ENCODE data around the gene GRID1. TPM values are rescaled to one million over a fixed set of nuclear protein-coding genes. Genes with fewer than 3 reads are reported as not detected.

GRID1 gene
- total RNA-seq, 1 experiment from 2014 or later: not detected

DNA sequence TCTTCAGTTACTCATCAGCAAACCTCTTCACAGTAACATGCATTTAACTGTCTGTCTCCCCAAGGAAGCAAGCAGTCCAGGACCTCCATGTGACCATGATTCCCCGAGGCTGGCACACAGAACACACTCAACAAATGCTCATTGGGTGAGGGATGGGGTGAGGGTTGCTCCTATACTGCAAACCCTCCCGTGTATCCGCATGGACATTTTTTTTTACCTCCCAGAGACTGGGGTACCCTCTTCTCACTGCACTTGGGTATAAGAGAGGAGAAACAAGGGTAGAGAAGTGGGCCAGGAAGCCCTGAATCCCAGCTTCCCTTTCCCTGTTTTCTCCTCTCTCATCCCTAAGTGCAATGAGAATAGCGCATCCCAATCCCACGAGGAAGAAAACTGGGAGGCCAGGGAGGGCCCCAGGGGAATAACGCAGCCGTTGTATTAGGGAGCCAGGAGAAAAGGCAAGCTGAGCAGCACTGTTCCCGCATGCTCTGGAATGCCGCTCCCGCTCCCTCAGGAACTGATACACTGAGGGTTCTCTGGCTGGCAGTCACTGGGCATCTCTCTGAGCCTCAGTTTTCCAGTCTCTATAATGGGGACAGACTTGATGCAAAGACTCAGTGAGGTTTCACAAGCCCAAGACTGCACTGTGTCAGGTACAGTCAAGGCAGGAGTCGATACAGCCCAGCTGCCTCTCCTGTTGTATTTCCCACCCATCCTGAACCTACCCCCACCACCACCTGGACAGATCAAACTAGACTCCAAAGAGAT lies 134.6 kb downstream of the GRID1 start:
- Mint-ChIP-seq H3K4me1 (ENCODE audit: low read depth, unreplicated experiment) (no peaks in the 10 kb centered on the region), H3K27me3 (ENCODE audit: unreplicated experiment) (peaks cover 83% of the 10 kb centered on the region), H3K9me3 (ENCODE audit: low read depth, unreplicated experiment) (no peaks in the 10 kb centered on the region), H3K4me3 (ENCODE audit: low read depth, unreplicated experiment) (no peak overlapping the region), H3K36me3 (ENCODE audit: insufficient read depth, unreplicated experiment) (no peaks in the 10 kb centered on the region), H3K27ac (ENCODE audit: unreplicated experiment) (no peak overlapping the region)
- CTCF ChIA-PET: no interaction called here
- TF ChIP-seq, protein P1, sequence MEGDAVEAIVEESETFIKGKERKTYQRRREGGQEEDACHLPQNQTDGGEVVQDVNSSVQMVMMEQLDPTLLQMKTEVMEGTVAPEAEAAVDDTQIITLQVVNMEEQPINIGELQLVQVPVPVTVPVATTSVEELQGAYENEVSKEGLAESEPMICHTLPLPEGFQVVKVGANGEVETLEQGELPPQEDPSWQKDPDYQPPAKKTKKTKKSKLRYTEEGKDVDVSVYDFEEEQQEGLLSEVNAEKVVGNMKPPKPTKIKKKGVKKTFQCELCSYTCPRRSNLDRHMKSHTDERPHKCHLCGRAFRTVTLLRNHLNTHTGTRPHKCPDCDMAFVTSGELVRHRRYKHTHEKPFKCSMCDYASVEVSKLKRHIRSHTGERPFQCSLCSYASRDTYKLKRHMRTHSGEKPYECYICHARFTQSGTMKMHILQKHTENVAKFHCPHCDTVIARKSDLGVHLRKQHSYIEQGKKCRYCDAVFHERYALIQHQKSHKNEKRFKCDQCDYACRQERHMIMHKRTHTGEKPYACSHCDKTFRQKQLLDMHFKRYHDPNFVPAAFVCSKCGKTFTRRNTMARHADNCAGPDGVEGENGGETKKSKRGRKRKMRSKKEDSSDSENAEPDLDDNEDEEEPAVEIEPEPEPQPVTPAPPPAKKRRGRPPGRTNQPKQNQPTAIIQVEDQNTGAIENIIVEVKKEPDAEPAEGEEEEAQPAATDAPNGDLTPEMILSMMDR (IDR thresholded peaks at IDR 0.05; ENCODE audit: unreplicated experiment): no peak
- BruUV-seq (replicated peaks): no TSS peak
- DNase-seq: no peak
- intact Hi-C loops (cut with micrococcal nuclease; ENCODE audit: unreplicated experiment): no loop called here

DNA sequence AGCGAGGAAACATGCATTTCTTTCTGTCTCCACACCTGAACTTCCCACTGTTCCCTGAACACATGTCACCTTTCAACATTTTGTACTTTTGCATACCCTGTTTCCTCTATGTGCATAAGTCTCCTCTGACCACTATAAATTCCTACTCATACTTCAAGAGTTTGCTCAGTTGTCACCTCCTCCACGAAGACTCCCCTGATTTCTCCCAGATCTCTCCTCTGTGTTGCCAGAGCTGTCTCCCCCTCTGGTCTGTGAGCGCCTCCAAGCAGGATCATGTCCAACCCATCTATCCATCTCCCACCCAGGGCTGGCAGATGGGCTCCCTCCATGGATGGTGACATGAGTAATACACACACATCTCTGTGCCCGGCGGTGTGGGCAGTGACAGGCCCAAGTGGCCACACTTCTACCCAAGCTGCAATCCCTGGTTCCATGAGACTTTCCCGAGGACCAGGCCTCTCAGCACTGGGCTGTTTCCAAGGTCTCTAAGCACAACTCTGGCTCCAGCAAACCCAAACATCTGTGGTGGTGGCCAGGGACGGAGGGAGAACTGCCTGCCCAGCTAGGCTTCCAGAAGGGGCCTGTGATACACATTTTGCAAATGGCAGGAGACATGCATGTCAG lies 135.9 kb downstream of the GRID1 start:
- CTCF ChIA-PET: no interaction called here
- no peak for DNase-seq
- BruUV-seq (replicated peaks): no TSS peak
- Mint-ChIP-seq H3K4me1 (ENCODE audit: low read depth, unreplicated experiment) (no peaks in the 10 kb centered on the region), H3K9me3 (ENCODE audit: low read depth, unreplicated experiment) (no peaks in the 10 kb centered on the region), H3K36me3 (ENCODE audit: insufficient read depth, unreplicated experiment) (no peaks in the 10 kb centered on the region), H3K27ac (ENCODE audit: unreplicated experiment) (no peak overlapping the region), H3K27me3 (ENCODE audit: unreplicated experiment) (peaks cover 72% of the 10 kb centered on the region), H3K4me3 (ENCODE audit: low read depth, unreplicated experiment) (no peak overlapping the region)
- TF ChIP-seq, protein P1 (IDR thresholded peaks at IDR 0.05; ENCODE audit: unreplicated experiment): no peak
- intact Hi-C loops (cut with micrococcal nuclease; ENCODE audit: unreplicated experiment): no loop called here

- no TSS peak for BruUV-seq (replicated peaks)
- intact Hi-C loops (cut with micrococcal nuclease; ENCODE audit: unreplicated experiment): no loop called here
- CTCF ChIA-PET: no interaction called here
- DNase-seq: no peak
- Mint-ChIP-seq H3K36me3 (ENCODE audit: insufficient read depth, unreplicated experiment) (no peaks in the 10 kb centered on the region), H3K4me3 (ENCODE audit: low read depth, unreplicated experiment) (no peak overlapping the region), H3K4me1 (ENCODE audit: low read depth, unreplicated experiment) (no peaks in the 10 kb centered on the region), H3K27ac (ENCODE audit: unreplicated experiment) (no peak overlapping the region), H3K9me3 (ENCODE audit: low read depth, unreplicated experiment) (no peaks in the 10 kb centered on the region), H3K27me3 (ENCODE audit: unreplicated experiment) (peaks cover 72% of the 10 kb centered on the region)
- TF ChIP-seq, protein P1 (IDR thresholded peaks at IDR 0.05; ENCODE audit: unreplicated experiment): no peak
Observed at GRCh38 chr10:86229811-86230556, 136.6 kb downstream of the GRID1 start.

- CTCF ChIA-PET: no interaction called here
- TF ChIP-seq, protein P1 (IDR thresholded peaks at IDR 0.05; ENCODE audit: unreplicated experiment): no peak
- no peaks in the 10 kb centered on the region for H3K4me1 Mint-ChIP-seq (ENCODE audit: low read depth, unreplicated experiment)
- H3K9me3 Mint-ChIP-seq (ENCODE audit: low read depth, unreplicated experiment): no peaks in the 10 kb centered on the region
- peaks cover 72% of the 10 kb centered on the region for H3K27me3 Mint-ChIP-seq (ENCODE audit: unreplicated experiment)
- intact Hi-C loops (cut with micrococcal nuclease; ENCODE audit: unreplicated experiment): no loop called here
- no peaks in the 10 kb centered on the region for H3K36me3 Mint-ChIP-seq (ENCODE audit: insufficient read depth, unreplicated experiment)
- no peak for DNase-seq
- BruUV-seq (replicated peaks): no TSS peak
- no peak overlapping the region for H3K27ac Mint-ChIP-seq (ENCODE audit: unreplicated experiment)
- H3K4me3 Mint-ChIP-seq (ENCODE audit: low read depth, unreplicated experiment): no peak overlapping the region
Observed at GRCh38 chr10:86229376-86229775, 137.2 kb downstream of the GRID1 start.
